ENCODE results near the gene PTH1R. TPM values are rescaled to one million over a fixed set of nuclear protein-coding genes. Genes with fewer than 3 reads are reported as not detected.
A peak's percentile ranks its signal among the peaks of the same experiment; 100 is the strongest.

The PTH1R gene
- total and polyA plus RNA-seq, 2 experiments from 2014 or later: 0.60 to 1.3 TPM

- Histone ChIP-seq H3K4me1 (ENCODE audit: insufficient read depth) (peaks cover 11% of the 10 kb centered on the region), H4K20me1 (ENCODE audit: insufficient read depth) (no peaks in the 10 kb centered on the region), H3K9ac (no peak overlapping the region), H3K79me2 (ENCODE audit: insufficient read depth) (no peaks in the 10 kb centered on the region), H3K4me2 (ENCODE audit: unreplicated experiment) (no peak overlapping the region), H3K4me3 (no peak overlapping the region), H3K27ac (no peak overlapping the region), H3K36me3 (ENCODE audit: low read depth) (no peaks in the 10 kb centered on the region), H2AFZ (no peak overlapping the region), H3F3A (ENCODE audit: insufficient read depth) (no peaks in the 10 kb centered on the region), H3K9me2 (ENCODE audit: insufficient read depth) (no peaks in the 10 kb centered on the region), H3K27me3 (replicated peaks; ENCODE audit: insufficient read depth) (no peaks in the 10 kb centered on the region), H3K9me3 (ENCODE audit: low read depth) (no peaks in the 10 kb centered on the region)
- in situ Hi-C loops (cut with MboI): no loop called here
- DNase-seq: peak; percentile 77
- 71 to 74% methylated on average over 18 to 21 of the region's 21 CpGs for WGBS, 2 experiments (ENCODE audit: low coverage in 1 of 2, low lambda C conversion rate in 2 of 2, missing lambda C conversion rate in 2 of 2)
- TF ChIP-seq EZH2 (IDR thresholded peaks at IDR 0.05; ENCODE audit: insufficient read depth, poor library complexity, severe bottlenecking) (no peak), EZH2phosphoT487 (IDR thresholded peaks at IDR 0.05; ENCODE audit: insufficient read depth, low read depth) (no peak)
Measured at GRCh38 chr3:46903341-46904302, 26.1 kb downstream of the PTH1R start.

- in situ Hi-C loops (cut with MboI): no loop called here
- no peaks in the 10 kb centered on the region for H3K36me3 ChIP-seq (ENCODE audit: low read depth)
- no peaks in the 10 kb centered on the region for H3K27me3 ChIP-seq (replicated peaks; ENCODE audit: insufficient read depth)
- no peak overlapping the region for H2AFZ ChIP-seq
- no peaks in the 10 kb centered on the region for H3K79me2 ChIP-seq (ENCODE audit: insufficient read depth)
- H3K4me3 ChIP-seq: no peak overlapping the region
- H3K9ac ChIP-seq: no peak overlapping the region
- no peak overlapping the region for H3K4me2 ChIP-seq (ENCODE audit: unreplicated experiment)
- 0 out of 2 replicates have a peak, but pooled peaks cover 4% of the 10 kb centered on the region for H3F3A ChIP-seq (ENCODE audit: insufficient read depth)
- 64 to 65% methylated on average over 18 of the region's 18 CpGs for WGBS, 2 experiments (ENCODE audit: low coverage in 1 of 2, low lambda C conversion rate in 2 of 2, missing lambda C conversion rate in 2 of 2)
- no peaks in the 10 kb centered on the region for H3K9me2 ChIP-seq (ENCODE audit: insufficient read depth)
- H3K4me1 ChIP-seq (ENCODE audit: insufficient read depth): peaks cover 20% of the 10 kb centered on the region
- no peak overlapping the region for H3K27ac ChIP-seq
- no peaks in the 10 kb centered on the region for H4K20me1 ChIP-seq (ENCODE audit: insufficient read depth)
- H3K9me3 ChIP-seq (ENCODE audit: low read depth): no peaks in the 10 kb centered on the region
- TF ChIP-seq EZH2 (IDR thresholded peaks at IDR 0.05; ENCODE audit: insufficient read depth, poor library complexity, severe bottlenecking): no peak
- TF ChIP-seq EZH2phosphoT487 (IDR thresholded peaks at IDR 0.05; ENCODE audit: insufficient read depth, low read depth): no peak
- no peak for DNase-seq
Measured at GRCh38 chr3:46904303-46905212, 27.0 kb downstream of the PTH1R start.

- 58 to 65% methylated on average over 3 of the region's 3 CpGs for WGBS, 2 experiments (ENCODE audit: low coverage in 1 of 2, low lambda C conversion rate in 2 of 2, missing lambda C conversion rate in 2 of 2)
- in situ Hi-C loops (cut with MboI): no loop called here
Measured at GRCh38 chr3:46905213-46905560, 27.7 kb downstream of the PTH1R start.

More at GRCh38 chr3:46905213-46905560, 27.7 kb downstream of the PTH1R start:
- Histone ChIP-seq H3K79me2 (ENCODE audit: insufficient read depth) (no peaks in the 10 kb centered on the region), H3K4me1 (ENCODE audit: insufficient read depth) (peaks cover 23% of the 10 kb centered on the region), H3K9ac (no peak overlapping the region), H4K20me1 (ENCODE audit: insufficient read depth) (no peaks in the 10 kb centered on the region), H3K27ac (no peak overlapping the region), H3K36me3 (ENCODE audit: low read depth) (no peaks in the 10 kb centered on the region), H3F3A (ENCODE audit: insufficient read depth) (0 out of 2 replicates have a peak, but pooled peaks cover 4% of the 10 kb centered on the region), H3K9me2 (ENCODE audit: insufficient read depth) (no peaks in the 10 kb centered on the region), H3K27me3 (replicated peaks; ENCODE audit: insufficient read depth) (no peaks in the 10 kb centered on the region), H3K4me3 (no peak overlapping the region), H2AFZ (no peak overlapping the region), H3K9me3 (ENCODE audit: low read depth) (no peaks in the 10 kb centered on the region), H3K4me2 (ENCODE audit: unreplicated experiment) (no peak overlapping the region)
- TF ChIP-seq EZH2phosphoT487 (IDR thresholded peaks at IDR 0.05; ENCODE audit: insufficient read depth, low read depth) (no peak), EZH2 (IDR thresholded peaks at IDR 0.05; ENCODE audit: insufficient read depth, poor library complexity, severe bottlenecking) (no peak)
- DNase-seq: no peak
